HCT116 (cell line): ENCODE data around the gene USO1.
"Not testable (repeated sequence)": the region's sequence is repeated elsewhere in the genome, so short reads cannot be mapped to it uniquely, and the experiment has no call there.

ENCODE experiments used
- ATF3 ChIP-seq: IDR thresholded peaks from 2 replicates; pipeline ENCODE4 v1.6.1; 2012
- CTCF ChIP-seq, 3 experiments: fragments of 200-600 bp in 1 of 3; sonication (generic) in 1 of 3; IDR thresholded peaks in 2 of 3; conservative IDR thresholded peaks in 1 of 3; 2 replicates each; pipeline ENCODE4 v1.5.1; 2012 to 2017; ENCODE audit warnings: low read depth in 2 of 3, low read length in 2 of 3, antibody characterized with exemption in 1 of 3, borderline replicate concordance in 1 of 3, control low read depth in 1 of 3, mild to moderate bottlenecking in 1 of 3, mixed read lengths in 1 of 3, mixed run types in 1 of 3, moderate library complexity in 1 of 3; ENCODE audit not compliant: insufficient read depth in 1 of 3
- EZH2 ChIP-seq: fragments of 200-600 bp; sonication (generic); IDR thresholded peaks from 2 replicates; pipeline ENCODE4 v1.6.1; 2017; ENCODE audit warnings: antibody characterized with exemption, mixed run types
- EZH2phosphoT487 ChIP-seq: fragments of 200-600 bp; IDR thresholded peaks from 2 replicates; pipeline ENCODE4 v1.6.1; 2018; ENCODE audit warnings: antibody characterized with exemption, borderline replicate concordance
- POLR2A ChIP-seq: IDR thresholded peaks from 2 replicates; pipeline ENCODE4 v1.7.0; 2011; ENCODE audit warnings: borderline replicate concordance; ENCODE audit not compliant: insufficient read depth, insufficient read length; ENCODE audit errors: extremely low read depth
- REST ChIP-seq: IDR thresholded peaks from 2 replicates; pipeline ENCODE4 v1.6.1; 2012; ENCODE audit warnings: low read depth
- SIN3A ChIP-seq: IDR thresholded peaks from 2 replicates; pipeline ENCODE4 v1.6.1; 2012; ENCODE audit warnings: low read depth
- TCF7L2 ChIP-seq: IDR thresholded peaks from 2 replicates; pipeline ENCODE4 v1.7.0; 2011; ENCODE audit warnings: borderline replicate concordance, inconsistent platforms; ENCODE audit not compliant: insufficient read depth, insufficient read length; ENCODE audit errors: extremely low read depth
- YY1 ChIP-seq: IDR thresholded peaks from 2 replicates; pipeline ENCODE4 v1.6.1; 2011; ENCODE audit warnings: low read length, low read depth, moderate library complexity, mild to moderate bottlenecking; ENCODE audit not compliant: insufficient replicate concordance; ENCODE audit errors: extremely low read depth

GRCh38 chr4:75687125-75687524, 37.3 kb upstream of the USO1 start:
- TF ChIP-seq CTCF (IDR thresholded peaks at IDR 0.05 in 2 of 3, conservative IDR thresholded peaks at IDR 0.05 in 1 of 3; ENCODE audit: borderline replicate concordance in 1 of 3, insufficient read depth in 1 of 3, low read depth in 2 of 3, low read length in 2 of 3); REST; EZH2phosphoT487; EZH2; TCF7L2; POLR2A; SIN3A; ATF3; YY1: not testable (repeated sequence)
